Mononuclear cell (primary cell): ENCODE data around the gene SOD3. TPM values are rescaled to one million over a fixed set of nuclear protein-coding genes. Genes with fewer than 3 reads are reported as not detected.

Experiments
- H3K27me3 ChIP-seq: 2 replicates; pipeline ENCODE4 v1.6.0; 2011; ENCODE audit warnings: low read length, control low read depth; ENCODE audit not compliant: insufficient read depth
- H3K4me1 ChIP-seq: 2 replicates; pipeline ENCODE4 v1.5.1; 2011; ENCODE audit warnings: mild to moderate bottlenecking, low read length, control low read depth; ENCODE audit not compliant: insufficient read depth
- H3K4me3 ChIP-seq: 2 replicates; pipeline ENCODE4 v1.5.1; 2011; ENCODE audit warnings: mild to moderate bottlenecking, low read length, moderate library complexity
- H3K9me3 ChIP-seq: 2 replicates; pipeline ENCODE4 v1.5.1; 2011; ENCODE audit warnings: low read depth, mild to moderate bottlenecking, control low read depth, low read length
- total RNA-seq: library from RNA; depleted of rRNA; stranded (reverse); fragments of >200 nt; gene quantifications from one replicate; pipeline ENCODE4 v1.2.3, GENCODE V29; 2012

SOD3 gene
- total RNA-seq, 1 donor = not detected

GRCh38 chr4:24837781-24838180 lies 42.4 kb downstream of the SOD3 start:
- H3K9me3 ChIP-seq = no peaks in the 10 kb centered on the region
- no peaks in the 10 kb centered on the region for H3K27me3 ChIP-seq
- H3K4me1 ChIP-seq = no peaks in the 10 kb centered on the region
- no peak overlapping the region for H3K4me3 ChIP-seq

- H3K4me3 ChIP-seq = no peak overlapping the region
These were observed 45.0 kb downstream of the SOD3 start for GRCh38 chr4:24840362-24840761.

GRCh38 chr4:24840826-24841543 lies 45.6 kb downstream of the SOD3 start:
- Histone ChIP-seq H3K9me3 (no peaks in the 10 kb centered on the region), H3K4me1 (no peaks in the 10 kb centered on the region), H3K4me3 (no peak overlapping the region)

More at GRCh38 chr4:24840362-24840761, 45.0 kb downstream of the SOD3 start:
- Histone ChIP-seq H3K27me3 (no peaks in the 10 kb centered on the region), H3K9me3 (no peaks in the 10 kb centered on the region), H3K4me1 (no peaks in the 10 kb centered on the region)

GRCh38 chr4:24842356-24842755 lies 47.0 kb downstream of the SOD3 start:
- Histone ChIP-seq H3K4me3 (no peak overlapping the region), H3K9me3 (no peaks in the 10 kb centered on the region), H3K4me1 (no peaks in the 10 kb centered on the region), H3K27me3 (no peaks in the 10 kb centered on the region)

More at GRCh38 chr4:24840826-24841543, 45.6 kb downstream of the SOD3 start:
- H3K27me3 ChIP-seq = no peaks in the 10 kb centered on the region

GRCh38 chr4:24843096-24843495 lies 47.7 kb downstream of the SOD3 start:
- no peaks in the 10 kb centered on the region for H3K4me1 ChIP-seq
- H3K9me3 ChIP-seq = no peaks in the 10 kb centered on the region
- no peak overlapping the region for H3K4me3 ChIP-seq
- no peaks in the 10 kb centered on the region for H3K27me3 ChIP-seq

DNA sequence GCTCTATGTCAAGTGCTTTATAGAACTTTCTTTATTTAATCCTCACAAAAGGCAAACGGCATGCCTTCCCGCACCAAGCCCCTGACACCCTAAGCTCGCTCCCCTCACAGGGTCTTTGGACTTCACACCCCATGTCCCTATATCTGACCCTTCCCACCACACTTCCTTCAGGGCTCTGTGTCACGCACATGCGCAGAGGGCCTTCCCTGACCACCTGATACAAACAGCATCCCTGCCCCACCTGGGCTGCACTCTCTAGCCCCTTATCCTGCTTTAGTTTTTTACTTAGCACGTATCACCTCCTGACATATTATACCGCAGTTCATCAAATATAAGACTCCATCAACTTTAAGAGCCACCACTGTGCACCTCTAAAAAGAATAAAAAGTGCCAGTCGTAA lies 49.8 kb downstream of the SOD3 start:
- H3K4me3 ChIP-seq = no peak overlapping the region
- no peaks in the 10 kb centered on the region for H3K9me3 ChIP-seq
- no peaks in the 10 kb centered on the region for H3K27me3 ChIP-seq
- no peaks in the 10 kb centered on the region for H3K4me1 ChIP-seq

- Histone ChIP-seq H3K9me3 (no peaks in the 10 kb centered on the region), H3K27me3 (no peaks in the 10 kb centered on the region), H3K4me3 (no peak overlapping the region), H3K4me1 (no peaks in the 10 kb centered on the region)
These were observed 50.5 kb downstream of the SOD3 start for GRCh38 chr4:24845902-24846301.

DNA sequence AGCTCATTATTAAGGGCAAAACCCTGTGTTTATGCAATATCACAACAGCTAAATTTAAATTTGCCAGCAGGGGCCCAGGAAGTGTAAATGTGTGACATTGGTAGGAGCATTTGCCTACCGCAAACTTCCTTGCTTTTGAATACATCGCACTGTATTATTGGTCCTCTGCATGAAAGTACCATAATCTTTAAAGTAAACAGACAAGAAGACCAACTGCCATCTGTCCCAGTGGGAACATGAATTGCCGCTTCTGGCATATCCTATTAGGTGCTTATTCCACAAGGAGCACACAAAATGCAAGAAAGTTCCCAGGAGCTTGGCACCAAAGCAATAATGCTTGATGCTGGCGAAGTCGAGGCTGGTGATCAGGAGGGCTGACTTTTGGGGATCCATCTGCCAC lies 51.3 kb downstream of the SOD3 start:
- Histone ChIP-seq H3K4me1 (no peaks in the 10 kb centered on the region), H3K27me3 (no peaks in the 10 kb centered on the region), H3K9me3 (no peaks in the 10 kb centered on the region), H3K4me3 (no peak overlapping the region)

DNA sequence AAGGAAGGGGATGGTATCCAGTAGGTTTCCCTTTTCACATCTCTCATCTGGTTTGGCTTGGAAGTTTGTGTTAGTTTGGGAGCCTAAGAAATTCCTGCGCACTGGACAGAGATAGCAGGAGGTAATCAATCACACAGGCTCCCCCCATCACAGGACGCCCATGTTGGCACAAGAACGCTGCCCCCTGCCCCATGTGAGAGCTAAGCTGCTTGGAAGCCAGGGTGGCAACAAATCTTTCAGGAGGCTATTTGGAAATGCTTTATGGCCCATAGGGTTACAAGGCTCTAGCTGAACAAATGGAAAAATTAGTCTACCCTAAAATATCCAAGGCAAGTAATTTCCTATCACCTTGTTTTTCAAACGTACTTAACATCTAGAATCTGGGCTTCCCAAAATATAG lies 54.0 kb downstream of the SOD3 start:
- H3K9me3 ChIP-seq = no peaks in the 10 kb centered on the region
- H3K27me3 ChIP-seq = no peaks in the 10 kb centered on the region
- H3K4me1 ChIP-seq = no peaks in the 10 kb centered on the region
- no peak overlapping the region for H3K4me3 ChIP-seq

DNA sequence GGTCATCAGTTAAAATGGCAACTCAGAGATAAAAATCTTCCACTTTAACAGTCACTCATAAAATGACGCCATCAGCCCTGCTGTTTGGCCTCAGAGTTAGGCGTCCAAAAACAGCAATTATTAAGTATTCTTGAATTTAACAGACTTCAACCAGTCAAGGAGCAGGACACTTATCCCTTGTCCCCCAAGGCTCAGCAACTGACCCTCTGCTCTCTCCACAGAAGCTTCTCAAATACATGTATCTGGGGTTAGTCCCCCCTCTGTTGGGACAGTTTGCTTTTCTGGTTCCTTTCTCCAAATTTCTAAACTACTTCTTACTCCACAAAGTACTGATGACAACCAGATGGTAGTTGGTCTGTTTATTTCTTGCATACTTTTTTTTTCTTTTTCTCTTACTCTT lies 54.4 kb downstream of the SOD3 start:
- no peak overlapping the region for H3K4me3 ChIP-seq
- H3K4me1 ChIP-seq = no peaks in the 10 kb centered on the region
- no peaks in the 10 kb centered on the region for H3K27me3 ChIP-seq
- no peaks in the 10 kb centered on the region for H3K9me3 ChIP-seq

Other genes starting within 250 kb of the SOD3 start
- gene DHX15, start 211.0 kb upstream of the SOD3 start, total RNA-seq = 314 TPM
- 2.5 TPM for gene CCDC149, start 117.5 kb downstream of the SOD3 start, total RNA-seq
- not detected for gene LGI2, start 235.4 kb downstream of the SOD3 start, total RNA-seq